ENCODE measurements around the gene SEPTIN3. TPM values are rescaled to one million over a fixed set of nuclear protein-coding genes. Genes with fewer than 3 reads are reported as not detected.

The SEPTIN3 gene
- total and polyA plus RNA-seq, 9 of the 15 experiments (the other 6 are each of a cell fraction or from before 2014, with no cell fraction given), result 0.06 TPM; not detected in 8

- no peak overlapping the region for H2AFZ ChIP-seq (ENCODE audit: low read depth, low read length)
- H3K79me2 ChIP-seq (ENCODE audit: control insufficient read depth, insufficient read depth, low read length), result no peaks in the 10 kb centered on the region
- H3K4me3 ChIP-seq, result no peak overlapping the region
- intact Hi-C loops (cut with micrococcal nuclease) (no loop called here), in situ Hi-C loops (cut with MboI) (no loop called here)
- H3K4me2 ChIP-seq (ENCODE audit: insufficient read depth, low read length), result no peak overlapping the region
- POLR2A ChIA-PET, result no interaction called here
- H3K27ac ChIP-seq (ENCODE audit: extremely low read depth, low read depth, low read length), result no peak overlapping the region
- H4K20me1 ChIP-seq (replicated peaks; ENCODE audit: control insufficient read depth, insufficient read depth, low read length), result no peaks in the 10 kb centered on the region; the same call in 1 of the 2 replicates
- TF ChIP-seq ZBTB33 (CRISPR knock-in tag; IDR thresholded peaks at IDR 0.05) (0 out of 2 replicates have a peak, but pooled peaks have one; percentile 46), ELF2 (CRISPR knock-in tag; IDR thresholded peaks at IDR 0.05) (no peak)
- no peak for FAIRE-seq
- no peaks in the 10 kb centered on the region for H3K9me1 ChIP-seq (ENCODE audit: control insufficient read depth, insufficient read depth, low read length)
- 65% methylated on average over 5 of the region's 21 CpGs for WGBS (ENCODE audit: insufficient coverage, low coverage, missing lambda C conversion rate)
- H3K9me3 ChIP-seq (replicated peaks; ENCODE audit: control insufficient read depth, insufficient read depth, low read depth, low read length), result no peaks in the 10 kb centered on the region
- no peak overlapping the region for H3K9ac ChIP-seq (ENCODE audit: insufficient read depth in 1 of 2, low read depth in 2 of 2, low read length in 2 of 2)
- CTCF ChIA-PET (ENCODE audit: low intra/inter-chr PET ratio), result no interaction called here
- H3K36me3 ChIP-seq (ENCODE audit: control insufficient read depth, insufficient read depth, low read length), result no peaks in the 10 kb centered on the region
- no peak for ATAC-seq
- H3K4me1 ChIP-seq (replicated peaks in 1 of 2; ENCODE audit: control insufficient read depth in 2 of 2, insufficient read depth in 2 of 2, low read length in 2 of 2), result peaks cover 6 to 35% of the 10 kb centered on the region in 2 experiments; a peak in 3 of 5 replicates
- BruUV-seq (replicated peaks), result no TSS peak
- 0 out of 5 replicates have a peak, but pooled peaks cover 0 to 4% of the 10 kb centered on the region in 2 experiments for H3K27me3 ChIP-seq (ENCODE audit: control insufficient read depth in 2 of 2, insufficient read depth in 2 of 2, low read length in 2 of 2)
- DNase-seq (ENCODE audit: extremely low read depth in 1 of 4, low spot score in 3 of 4), result no peak
These were observed 48.8 kb upstream of the SEPTIN3 start for GRCh38 chr22:41920271-41920976.

- no peak overlapping the region for H3K27ac ChIP-seq (ENCODE audit: extremely low read depth, low read depth, low read length)
- H3K9me3 ChIP-seq (replicated peaks; ENCODE audit: control insufficient read depth, insufficient read depth, low read depth, low read length), result no peaks in the 10 kb centered on the region
- in situ Hi-C loops (cut with MboI), result no loop called here
- H3K4me3 ChIP-seq, result no peak overlapping the region
- H3K9me1 ChIP-seq (ENCODE audit: control insufficient read depth, insufficient read depth, low read length), result no peaks in the 10 kb centered on the region
- H4K20me1 ChIP-seq (replicated peaks; ENCODE audit: control insufficient read depth, insufficient read depth, low read length), result no peaks in the 10 kb centered on the region
- no peaks in the 10 kb centered on the region for H3K27me3 ChIP-seq (ENCODE audit: control insufficient read depth in 2 of 2, insufficient read depth in 2 of 2, low read length in 2 of 2)
- no peaks in the 10 kb centered on the region for H3K36me3 ChIP-seq (ENCODE audit: control insufficient read depth, insufficient read depth, low read length)
- ChIA-PET POLR2A (interaction anchor here (1.8 kb wide), 1 partner anchor 15 kb away, joined by 4 read pairs; no protein-coding TSS in a partner anchor), CTCF (ENCODE audit: low intra/inter-chr PET ratio) (no interaction called here)
- no TSS peak for BruUV-seq (replicated peaks)
- no peaks in the 10 kb centered on the region for H3K79me2 ChIP-seq (ENCODE audit: control insufficient read depth, insufficient read depth, low read length)
- no peak overlapping the region for H3K4me2 ChIP-seq (ENCODE audit: insufficient read depth, low read length)
- FAIRE-seq (no peak), DNase-seq (ENCODE audit: extremely low read depth in 1 of 4, low spot score in 3 of 4) (no peak), ATAC-seq (no peak)
- no peak overlapping the region for H3K9ac ChIP-seq (ENCODE audit: insufficient read depth in 1 of 2, low read depth in 2 of 2, low read length in 2 of 2)
- peaks cover 4 to 50% of the 10 kb centered on the region in 2 experiments; a peak in 3 of 5 replicates for H3K4me1 ChIP-seq (replicated peaks in 1 of 2; ENCODE audit: control insufficient read depth in 2 of 2, insufficient read depth in 2 of 2, low read length in 2 of 2)
- intact Hi-C loops (cut with micrococcal nuclease), result no loop called here
- 63% methylated on average over 2 of the region's 5 CpGs for WGBS (ENCODE audit: insufficient coverage, low coverage, missing lambda C conversion rate)
- H2AFZ ChIP-seq (ENCODE audit: low read depth, low read length), result no peak overlapping the region
- no peak for TF ChIP-seq ZNF561 (CRISPR knock-in tag; conservative IDR thresholded peaks at IDR 0.05)
- no peak for TF ChIP-seq CBX3 (IDR thresholded peaks at IDR 0.05; ENCODE audit: borderline replicate concordance in 1 of 2, low read length in 2 of 2)
- no peak for TF ChIP-seq RNF2 (IDR thresholded peaks at IDR 0.05)
- TF ChIP-seq HOMEZ (CRISPR knock-in tag; IDR thresholded peaks at IDR 0.05), result no peak
- TF ChIP-seq DACH1 (IDR thresholded peaks at IDR 0.05; ENCODE audit: partially characterized antibody), result no peak
- no peak for TF ChIP-seq XRCC5 (IDR thresholded peaks at IDR 0.05; ENCODE audit: low read depth, low read length)
- TF ChIP-seq, protein P1, sequence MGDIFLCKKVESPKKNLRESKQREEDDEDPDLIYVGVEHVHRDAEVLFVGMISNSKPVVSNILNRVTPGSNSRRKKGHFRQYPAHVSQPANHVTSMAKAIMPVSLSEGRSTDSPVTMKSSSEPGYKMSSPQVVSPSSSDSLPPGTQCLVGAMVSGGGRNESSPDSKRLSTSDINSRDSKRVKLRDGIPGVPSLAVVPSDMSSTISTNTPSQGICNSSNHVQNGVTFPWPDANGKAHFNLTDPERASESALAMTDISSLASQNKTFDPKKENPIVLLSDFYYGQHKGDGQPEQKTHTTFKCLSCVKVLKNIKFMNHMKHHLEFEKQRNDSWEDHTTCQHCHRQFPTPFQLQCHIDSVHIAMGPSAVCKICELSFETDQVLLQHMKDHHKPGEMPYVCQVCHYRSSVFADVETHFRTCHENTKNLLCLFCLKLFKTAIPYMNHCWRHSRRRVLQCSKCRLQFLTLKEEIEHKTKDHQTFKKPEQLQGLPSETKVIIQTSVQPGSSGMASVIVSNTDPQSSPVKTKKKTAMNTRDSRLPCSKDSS (IDR thresholded peaks at IDR 0.05; ENCODE audit: low read depth, partially characterized antibody), result no peak
These were observed 46.9 kb upstream of the SEPTIN3 start for GRCh38 chr22:41922328-41922727.
